Raji (cell line): ENCODE results near the gene PABPN1L.

Experiments
- POLR2A ChIP-seq: IDR thresholded peaks from 2 replicates; pipeline ENCODE4 v1.6.1; 2011; ENCODE audit warnings: low read depth, low read length, control low read depth; ENCODE audit not compliant: insufficient read depth

The PABPN1L gene

DNA sequence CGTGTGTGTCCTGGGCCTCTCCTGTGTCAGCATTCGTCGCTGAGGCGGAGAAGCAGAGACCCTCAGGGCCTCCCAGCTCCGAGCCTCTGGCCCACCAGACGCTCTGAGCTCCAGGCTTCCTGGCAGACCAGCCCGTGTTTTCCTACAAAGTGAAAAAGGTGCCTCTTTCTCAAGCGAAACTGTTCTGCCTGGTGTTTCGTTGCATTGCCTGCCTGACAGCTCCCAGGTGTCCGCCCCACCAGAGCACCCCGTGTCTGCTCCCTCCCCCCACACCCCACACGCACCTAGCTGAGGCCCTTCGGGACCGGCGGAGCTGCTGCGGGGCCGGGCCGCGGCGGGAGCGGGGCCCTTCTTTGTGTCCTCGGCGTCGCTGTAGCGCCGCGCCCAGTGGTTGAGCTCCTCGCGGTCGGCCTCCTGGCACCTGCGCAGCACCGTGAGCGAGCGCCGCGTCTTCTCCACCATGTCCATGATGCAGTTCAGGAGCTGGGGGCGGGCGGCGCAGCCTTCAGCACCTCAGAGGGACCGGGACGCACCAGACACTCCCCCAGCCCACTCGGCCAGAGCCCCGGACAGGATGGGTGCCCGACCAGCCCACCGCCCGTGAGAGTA is 14.7 kb upstream of the PABPN1L start:
- no peak for TF ChIP-seq POLR2A

DNA sequence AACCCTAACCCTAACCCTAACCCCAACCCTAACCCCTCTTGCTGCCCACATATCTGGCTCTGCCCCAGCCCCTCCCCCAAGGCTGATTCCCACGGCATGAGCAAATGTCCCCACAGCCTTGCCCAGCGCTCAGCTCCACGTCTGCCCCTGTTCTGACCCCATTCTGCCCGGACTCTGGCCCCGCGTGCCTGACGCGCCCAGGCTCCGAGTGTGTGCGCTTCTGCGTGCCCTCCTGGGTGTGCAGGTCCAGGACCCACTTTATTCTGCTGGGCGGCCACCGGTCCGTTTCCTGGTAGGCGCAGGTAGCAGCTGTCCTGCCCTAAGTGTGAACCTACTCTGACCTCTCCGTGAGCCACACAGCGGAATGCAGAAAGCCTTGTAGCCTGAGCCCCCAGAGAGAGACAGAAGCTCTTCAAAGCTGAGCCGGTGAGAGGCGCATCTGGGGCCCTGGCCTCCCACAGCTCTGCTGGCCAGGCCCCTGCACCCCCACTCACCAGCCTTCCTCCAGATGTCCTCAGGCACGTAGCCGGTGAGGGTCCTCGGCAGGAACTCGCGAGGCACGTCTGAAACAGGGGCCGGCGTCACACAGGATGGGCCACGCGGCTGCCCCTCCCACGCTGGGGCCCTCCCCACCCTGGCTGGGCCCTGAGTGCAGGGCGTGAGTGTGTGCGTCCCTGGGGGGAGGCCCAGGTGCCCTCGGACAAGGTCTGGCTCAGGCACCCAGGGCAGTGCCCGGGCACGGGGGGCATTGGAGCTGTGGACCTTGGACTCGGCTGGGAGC is 14.0 kb upstream of the PABPN1L start:
- no peak for TF ChIP-seq POLR2A

DNA sequence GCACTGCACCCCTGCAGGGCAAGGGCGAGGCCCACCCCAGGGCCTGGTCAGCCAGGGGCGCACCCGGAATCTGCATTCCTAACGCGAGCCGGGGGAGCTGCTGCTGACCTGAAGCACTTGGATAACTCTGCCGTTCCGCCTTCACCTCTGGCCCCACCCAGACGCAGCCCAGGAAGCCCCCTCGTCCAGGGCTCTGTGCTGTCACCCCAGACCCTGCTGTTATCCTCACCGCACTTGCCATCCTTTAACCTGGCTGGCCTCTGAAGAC is 13.3 kb upstream of the PABPN1L start:
- no peak for TF ChIP-seq POLR2A

DNA sequence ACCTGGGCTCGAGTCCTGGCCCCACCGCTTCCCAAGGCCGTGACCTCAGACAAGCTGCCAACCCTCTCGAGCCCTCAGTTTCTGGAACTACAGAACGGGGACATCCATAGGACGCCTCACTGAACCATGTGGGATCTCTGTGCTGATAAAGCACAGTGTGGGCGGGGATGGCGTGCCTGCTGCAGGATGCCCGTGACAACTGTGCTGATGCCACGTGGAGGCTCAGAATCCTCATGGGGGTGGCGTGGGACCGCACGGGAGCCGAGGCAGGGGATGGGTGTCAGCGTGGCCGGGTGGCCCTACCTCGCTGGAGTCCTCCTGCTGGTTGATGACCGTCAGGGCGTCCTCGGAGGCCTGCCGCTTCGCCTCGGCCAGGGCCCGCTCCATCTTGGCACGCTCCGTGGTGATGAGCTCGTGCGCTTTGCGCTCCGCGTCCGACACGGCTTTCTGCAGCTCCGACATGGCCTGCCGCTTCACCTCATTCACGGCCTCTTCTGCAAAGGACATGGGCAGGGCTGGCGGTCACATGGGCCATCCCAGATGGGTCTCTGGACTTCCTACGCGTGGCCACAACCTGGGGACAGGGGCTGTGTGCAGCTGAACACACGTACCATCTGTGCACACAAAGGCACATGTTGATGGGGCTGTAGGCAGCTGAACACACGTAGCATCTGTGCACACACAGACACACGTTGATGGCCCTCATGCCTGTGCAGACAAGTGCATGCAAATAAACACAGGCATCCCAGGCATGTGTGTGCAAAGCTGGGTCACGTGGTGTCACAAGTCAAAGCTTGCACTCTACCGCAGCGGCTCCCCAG is 12.7 kb upstream of the PABPN1L start:
- no peak for TF ChIP-seq POLR2A

DNA sequence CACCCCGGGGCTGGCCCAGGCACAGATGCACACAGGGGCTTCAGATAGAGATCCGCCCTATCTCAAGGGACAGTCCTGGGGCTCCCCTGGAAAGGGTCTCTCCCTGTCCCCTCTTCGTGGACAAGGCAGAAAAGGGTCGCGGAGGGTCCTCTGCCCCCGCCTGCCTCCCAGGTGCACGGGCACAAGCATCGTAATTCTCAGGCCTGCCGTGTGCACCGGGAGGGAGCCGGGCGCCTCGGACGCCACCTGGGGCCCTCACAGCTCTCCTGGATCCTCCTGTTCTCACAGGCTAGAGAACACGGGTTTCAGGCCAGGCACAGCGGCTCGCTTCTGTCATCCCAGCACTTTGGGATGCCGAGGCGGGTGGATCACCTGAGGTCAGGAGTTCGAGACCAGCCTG is 11.9 kb upstream of the PABPN1L start:
- TF ChIP-seq POLR2A: no peak

DNA sequence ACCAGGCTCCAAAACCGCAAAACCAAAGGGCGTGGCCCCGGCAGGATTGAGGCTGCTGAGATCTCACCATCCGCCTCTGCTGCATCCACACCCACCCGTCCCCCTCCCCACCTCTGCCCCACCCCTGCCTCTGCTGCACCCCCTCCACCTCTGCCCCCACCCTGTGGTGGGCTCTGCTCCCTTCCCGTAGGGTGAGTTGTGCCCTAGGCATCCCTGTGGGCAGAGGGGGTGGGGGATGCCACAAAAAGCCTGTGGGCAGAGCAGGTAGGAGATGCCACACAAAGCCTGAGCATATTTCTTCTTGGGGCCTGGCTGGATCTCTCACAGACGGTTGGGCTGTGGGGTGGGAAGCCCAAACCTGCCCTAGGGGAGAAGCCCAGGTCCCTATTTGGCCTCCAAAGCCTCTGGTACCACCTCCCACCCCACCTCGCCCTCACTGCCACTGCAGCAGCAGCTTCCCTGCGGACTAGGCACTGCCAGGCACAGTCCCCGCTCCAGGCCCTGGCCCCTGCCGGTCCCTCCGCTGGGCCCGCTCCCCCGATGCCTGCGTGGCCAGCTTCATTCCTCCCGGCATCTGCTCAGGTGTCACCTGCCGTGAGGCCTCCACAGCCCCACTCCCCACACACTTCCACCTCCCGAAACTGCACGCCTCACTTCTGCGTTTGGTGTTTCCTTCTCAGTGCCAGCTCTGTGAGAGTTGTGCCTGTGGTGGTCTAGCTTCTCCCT is 11.3 kb upstream of the PABPN1L start:
- TF ChIP-seq POLR2A: no peak

DNA sequence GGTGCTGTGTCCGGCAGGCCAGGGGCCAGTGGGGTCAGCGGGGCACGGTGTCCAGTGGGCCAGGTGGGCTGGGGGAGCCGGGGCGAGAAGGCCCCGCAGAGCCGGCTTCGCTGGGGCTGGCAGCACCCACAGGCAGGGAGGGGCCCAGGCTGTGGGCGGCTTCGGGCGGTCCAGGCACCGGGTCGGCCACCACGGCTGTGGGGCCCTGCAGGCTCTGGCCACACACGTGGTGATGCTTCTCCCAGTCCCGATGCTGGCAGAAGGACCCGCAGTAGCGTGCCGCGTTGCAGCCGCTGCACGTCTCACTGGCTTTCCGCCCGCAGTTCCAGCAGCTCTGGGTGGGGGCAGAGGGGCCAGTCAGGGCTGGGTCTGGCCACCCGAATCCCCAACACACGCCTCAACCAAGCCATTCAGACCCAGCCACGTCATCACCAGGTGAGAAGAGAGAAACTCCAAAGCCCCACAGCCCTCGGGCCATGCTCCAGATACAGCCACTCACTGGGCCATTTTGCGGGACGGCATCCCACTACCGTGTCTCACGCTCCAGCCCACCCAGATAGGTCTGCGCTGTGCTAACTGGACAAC is 10.6 kb upstream of the PABPN1L start:
- no peak for TF ChIP-seq POLR2A

DNA sequence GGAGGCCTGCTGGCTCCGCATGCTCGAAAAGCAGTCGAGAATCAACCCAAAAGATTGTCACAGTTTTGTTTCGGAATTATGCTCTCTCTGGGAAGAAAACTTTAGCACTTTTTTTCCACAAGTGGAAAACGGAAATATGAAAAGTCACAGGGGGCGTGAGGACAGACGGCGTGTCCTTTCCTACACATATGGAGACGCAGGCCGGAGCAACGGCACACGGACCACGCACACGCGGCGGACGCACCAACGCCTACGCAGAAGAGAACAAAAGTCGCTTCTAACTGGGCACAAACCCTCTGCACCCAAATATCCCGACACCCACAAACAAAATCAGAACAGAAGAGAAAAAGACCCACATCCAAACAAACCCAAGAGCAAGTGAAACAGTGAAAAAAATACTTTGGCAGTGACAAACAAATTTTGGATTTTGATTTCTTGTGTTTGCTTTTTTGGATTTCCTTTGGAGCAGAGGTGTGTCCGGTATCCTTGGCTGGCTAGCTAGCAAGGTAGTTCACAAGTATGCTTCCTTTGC is 9.3 kb upstream of the PABPN1L start:
- TF ChIP-seq POLR2A: no peak

DNA sequence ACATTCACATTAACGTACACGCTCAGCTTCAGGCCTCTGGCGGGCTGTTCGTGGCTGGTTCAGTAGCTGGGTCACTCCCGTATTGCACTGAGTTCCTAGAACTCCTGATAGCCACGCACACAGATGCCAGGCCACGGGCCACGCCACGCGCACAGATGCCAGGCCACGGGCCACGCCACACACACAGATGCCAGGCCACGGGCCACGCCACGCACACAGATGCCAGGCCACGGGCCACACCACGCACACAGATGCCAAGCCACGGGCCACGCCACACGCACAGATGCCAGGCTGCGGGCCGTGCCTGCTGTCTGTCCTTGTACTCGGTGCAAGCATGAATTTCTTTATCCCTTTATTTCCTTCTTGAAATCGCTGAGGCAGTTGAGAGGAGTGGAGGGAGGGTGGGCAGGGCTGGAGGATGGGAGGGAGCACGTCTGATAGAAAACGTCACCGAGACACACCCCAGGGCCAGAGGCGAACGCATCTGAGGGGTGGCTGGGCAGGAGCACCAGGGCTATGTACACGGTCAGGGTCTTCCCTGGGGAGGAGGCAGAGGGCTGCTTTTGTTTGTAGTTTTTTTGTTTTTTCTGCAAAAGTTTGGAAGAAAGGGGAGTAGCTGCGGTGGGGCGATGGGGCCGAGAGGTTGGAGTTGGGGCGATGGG is 8.6 kb upstream of the PABPN1L start:
- no peak for TF ChIP-seq POLR2A

DNA sequence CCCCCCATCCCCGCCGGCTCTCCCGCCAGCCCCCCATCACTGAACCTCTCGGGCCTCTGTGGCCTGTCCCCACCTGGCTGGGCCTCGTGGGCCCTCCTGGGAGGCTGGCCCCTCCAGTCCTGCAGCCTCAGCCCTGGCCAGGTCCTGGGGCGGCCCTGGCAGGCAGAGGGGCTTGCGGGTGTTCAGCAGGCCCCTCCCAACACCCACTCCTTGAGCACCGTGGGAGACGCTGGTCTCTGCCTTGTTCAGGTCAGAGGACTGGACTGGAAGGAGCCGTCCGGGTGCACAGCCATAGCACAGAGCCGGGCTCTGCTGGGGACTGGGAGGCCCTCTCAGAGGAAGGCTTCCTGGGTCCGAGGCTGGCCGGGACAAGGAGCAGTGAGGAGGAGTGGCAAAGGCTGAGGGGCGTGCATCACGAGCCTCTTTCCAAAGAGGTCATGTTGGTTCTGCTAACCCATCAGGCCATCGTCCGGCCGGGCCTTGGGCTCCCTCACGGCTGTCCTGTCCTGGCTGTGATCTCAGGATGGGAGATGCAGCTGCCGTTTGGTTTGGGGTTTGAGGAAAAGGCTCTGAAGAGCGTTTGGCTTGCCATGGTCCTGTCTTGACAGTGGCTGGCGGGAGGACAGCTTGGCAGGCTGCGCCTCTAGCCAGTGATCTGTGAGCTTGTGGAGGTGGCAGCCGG is 6.3 kb upstream of the PABPN1L start:
- no peak for TF ChIP-seq POLR2A

DNA sequence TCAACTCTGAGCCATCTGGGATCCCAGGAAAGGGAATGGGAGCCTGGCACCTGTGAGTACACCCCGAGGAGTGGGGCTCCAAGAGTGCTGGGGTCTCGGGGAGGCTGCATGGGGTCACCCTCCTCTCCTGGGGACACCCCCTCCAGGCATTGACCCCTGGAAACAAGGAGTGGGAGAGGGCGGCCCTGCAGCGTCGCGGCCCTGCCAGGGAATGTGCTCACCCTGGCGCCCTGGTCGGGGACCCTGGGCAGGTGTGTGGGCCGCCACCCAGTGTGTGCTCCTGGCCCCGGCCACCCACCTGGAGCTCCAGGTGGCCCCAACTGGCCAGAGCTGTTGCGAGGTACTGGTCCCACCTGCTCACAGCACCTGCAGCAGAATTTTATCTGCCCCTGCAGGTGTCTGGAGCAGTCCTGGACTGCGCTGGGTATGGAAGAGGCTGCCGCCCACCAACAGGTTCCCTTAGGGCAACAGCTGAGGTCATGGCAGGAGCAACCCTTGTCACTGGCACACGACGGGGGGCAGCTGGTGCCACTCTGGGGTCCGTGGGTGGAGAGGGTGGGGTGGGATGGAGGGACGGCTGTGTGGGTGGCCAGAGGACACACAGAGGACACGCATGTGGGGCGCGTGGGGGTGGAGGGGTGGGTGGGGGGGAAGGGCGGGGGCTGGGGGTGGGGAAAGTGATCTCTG is 5.4 kb upstream of the PABPN1L start:
- TF ChIP-seq POLR2A: no peak

DNA sequence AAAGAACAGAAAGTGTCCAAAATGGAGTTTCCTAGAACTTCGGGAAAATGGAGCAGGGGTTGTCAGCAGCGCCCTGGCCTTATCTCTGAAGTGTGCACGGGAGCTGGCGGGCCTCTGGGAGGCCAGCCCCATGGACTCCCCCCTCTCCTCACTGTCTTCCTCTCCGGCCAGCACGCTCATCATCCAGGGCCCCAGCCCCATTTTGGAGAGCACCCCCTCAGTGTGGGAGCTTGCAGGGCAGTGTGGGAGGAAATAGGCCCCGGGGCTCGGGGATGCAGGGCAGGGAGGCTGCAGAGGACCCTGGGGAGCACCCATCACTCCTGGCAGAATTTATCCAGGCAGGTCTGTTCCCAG is 4.9 kb upstream of the PABPN1L start:
- TF ChIP-seq POLR2A: no peak

DNA sequence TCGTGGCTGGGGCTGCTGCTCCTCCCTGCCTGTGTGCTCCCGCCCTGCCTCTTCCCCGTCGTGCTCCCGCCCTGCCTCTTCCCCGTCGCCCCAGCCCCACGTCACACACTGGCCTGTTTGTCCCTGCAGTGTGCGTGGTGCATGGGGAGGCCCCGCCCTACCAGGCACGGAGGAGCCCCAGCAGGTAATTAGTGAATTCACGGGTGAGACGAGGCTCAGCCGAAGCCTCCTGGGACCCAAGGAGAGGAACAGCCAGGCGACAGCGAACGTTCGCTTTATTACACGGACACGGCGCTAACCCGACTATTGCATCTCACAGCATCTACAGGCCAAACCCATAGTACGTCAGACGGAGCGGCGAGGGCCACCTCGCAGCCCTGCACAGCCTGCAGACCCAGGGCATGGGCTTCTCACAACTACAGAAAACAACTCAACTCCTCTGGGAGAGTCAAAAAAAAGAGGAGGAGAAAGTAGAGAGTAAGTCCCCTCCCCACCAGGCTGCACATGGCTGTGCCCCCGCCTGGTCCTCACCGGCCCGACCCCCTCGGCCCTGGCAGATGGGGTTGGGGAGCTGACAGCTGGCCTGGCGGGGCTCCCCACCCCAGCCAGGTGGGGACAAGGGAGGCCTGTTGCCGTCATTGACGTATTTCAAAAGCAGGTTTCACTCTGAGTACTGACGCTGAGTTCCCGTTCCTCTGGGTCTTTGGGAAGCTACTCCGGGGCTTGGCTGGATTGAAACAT is 4.3 kb upstream of the PABPN1L start:
- TF ChIP-seq POLR2A: no peak
